GM18858 (cell line): ENCODE data around the gene SLC1A1.
"Not testable (repeated sequence)": the region's sequence is repeated elsewhere in the genome, so short reads cannot be mapped to it uniquely, and the experiment has no call there.

Experiments used
- ATAC-seq: cut with Tn5 transposase; IDR thresholded peaks from one replicate; pipeline ENCODE4 v1.9.1; 2021; ENCODE audit not compliant: unreplicated experiment

Gene SLC1A1

GRCh38 chr9:4504250-4504649 lies 14.0 kb downstream of the SLC1A1 start:
- ATAC-seq, result no peak

- ATAC-seq, result no peak
Observed at GRCh38 chr9:4506490-4506889, 16.2 kb downstream of the SLC1A1 start.

- no peak for ATAC-seq
Observed at GRCh38 chr9:4507306-4508130, 17.2 kb downstream of the SLC1A1 start.

DNA sequence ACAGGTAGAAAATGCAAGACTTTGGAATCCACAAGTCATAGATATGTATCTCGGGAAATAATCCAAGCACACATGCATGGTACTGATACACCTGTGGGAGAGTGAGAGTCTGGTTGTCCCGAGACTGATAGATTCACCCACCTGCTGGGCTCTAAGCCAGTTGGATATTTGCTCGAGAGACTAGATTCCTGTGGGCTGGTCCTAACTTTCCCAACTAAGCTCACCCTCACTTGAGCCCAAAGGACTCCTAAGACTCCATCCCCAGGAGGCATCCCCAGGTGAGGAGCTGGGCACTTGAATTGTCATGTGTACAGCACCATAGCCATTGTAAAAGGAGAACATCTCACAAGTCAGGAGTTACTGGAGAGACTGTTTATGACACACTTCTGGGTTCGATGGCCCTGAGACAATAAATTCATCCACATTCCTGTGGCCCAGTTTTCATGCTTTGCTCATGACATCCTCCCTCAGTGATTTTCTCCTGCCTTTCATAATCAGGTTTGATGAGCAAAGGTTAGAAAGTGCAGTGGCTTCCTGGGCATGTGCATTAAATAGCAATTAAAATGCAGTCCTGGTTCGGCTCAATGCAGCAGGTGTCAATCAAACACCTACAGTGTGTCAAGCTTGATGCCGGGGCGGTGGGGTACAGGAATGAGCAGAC lies 18.1 kb downstream of the SLC1A1 start:
- no peak for ATAC-seq

DNA sequence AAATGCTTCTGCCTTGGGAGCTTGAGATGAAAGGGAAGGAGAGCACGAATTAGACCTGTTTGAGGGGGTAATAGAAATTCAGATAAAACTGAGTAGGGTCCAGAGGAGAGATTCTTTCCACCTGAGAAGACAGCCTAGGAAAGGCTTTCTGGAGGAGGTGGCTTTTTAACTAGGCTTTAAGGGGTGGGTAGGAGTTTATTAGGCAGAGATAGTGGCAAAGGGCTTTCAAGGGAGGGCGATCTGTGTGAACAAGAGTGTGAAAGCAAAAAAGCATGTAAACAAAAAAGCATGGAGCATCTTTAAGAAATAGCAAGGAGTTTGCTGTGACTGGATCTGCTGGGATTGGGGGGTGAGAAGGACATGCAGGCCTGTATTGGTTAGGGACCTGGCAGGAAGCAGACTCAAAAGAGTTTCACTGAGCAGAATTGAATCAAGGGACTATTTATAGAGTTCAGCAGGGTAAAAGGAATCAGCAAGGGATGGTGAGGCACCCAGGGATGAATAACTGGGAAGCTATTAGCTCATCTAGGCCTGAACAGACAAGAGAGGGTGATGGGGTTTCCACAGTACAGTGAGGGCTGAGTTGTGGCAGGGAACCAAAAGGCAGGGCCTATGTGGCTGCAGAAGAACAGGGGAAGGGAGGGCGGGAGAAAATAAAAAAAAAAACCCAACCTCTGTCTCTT lies 18.8 kb downstream of the SLC1A1 start:
- no peak for ATAC-seq

- no peak for ATAC-seq
Observed at GRCh38 chr9:4509590-4509984, 19.3 kb downstream of the SLC1A1 start.

- no peak for ATAC-seq
Observed at GRCh38 chr9:4510546-4511322, 20.5 kb downstream of the SLC1A1 start.

DNA sequence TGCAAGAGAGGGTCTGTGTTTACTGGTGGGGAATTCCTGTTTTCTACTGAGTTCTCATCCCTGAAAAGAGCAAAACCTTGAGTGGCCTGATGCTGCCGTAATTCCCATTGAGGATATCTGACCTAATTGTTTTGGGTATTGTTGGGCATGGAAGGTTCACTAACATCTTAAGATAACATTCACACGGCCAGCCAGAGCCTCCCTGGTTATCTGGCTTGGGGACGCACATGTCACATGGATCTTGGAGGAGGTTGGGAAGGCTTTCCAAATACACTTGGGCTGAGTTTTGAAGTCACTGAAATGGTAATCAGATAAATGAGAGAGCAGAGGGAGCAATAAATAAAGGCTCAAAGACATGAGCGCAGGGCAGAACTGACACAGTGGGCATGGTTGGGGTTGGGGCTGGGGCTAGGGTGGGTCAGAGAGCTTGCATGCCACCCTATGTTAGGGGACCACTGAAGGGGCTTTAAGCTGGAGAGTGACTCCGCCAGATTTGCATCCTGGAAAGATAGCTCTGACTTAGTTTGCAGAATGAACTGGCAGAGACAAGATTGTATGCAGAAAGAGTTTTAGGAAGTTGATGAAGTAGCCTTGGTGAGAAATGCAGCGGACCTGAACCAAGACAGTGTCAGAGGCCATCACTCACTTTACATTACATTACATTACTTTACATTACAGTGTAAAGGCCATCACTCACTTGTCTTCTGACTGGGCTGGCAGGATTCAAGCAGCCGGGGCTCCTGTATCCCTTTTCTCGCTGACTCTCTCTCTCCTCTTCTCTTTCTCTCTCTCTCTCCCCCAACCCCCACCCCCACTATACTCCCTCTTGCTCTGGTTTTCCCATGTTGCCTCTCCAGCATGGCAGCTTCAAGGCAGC lies 24.2 kb downstream of the SLC1A1 start:
- peak; percentile 29 for ATAC-seq

DNA sequence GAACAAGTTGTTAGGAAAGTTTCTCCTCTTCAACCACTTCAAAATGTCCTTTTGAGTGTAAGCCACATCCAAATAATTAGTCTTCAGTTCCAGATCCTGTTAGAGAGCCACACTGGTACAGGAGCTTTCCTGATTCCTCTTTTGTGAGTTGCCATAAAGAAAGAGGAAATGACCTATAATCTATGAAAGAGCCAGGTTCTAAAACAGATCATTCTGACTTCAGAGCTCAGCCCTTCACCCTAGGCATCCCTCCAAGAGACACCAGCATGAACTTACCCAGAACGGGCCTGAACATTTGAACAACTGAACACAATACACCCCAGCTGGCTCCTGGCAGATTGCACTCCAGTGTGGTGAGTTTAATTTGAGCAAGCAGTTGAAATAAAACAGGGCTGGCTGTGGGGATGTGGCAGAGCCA lies 25.7 kb downstream of the SLC1A1 start:
- no peak for ATAC-seq

GRCh38 chr9:4517274-4517673 lies 27.0 kb downstream of the SLC1A1 start:
- no peak for ATAC-seq

GRCh38 chr9:4519604-4520003 lies 29.3 kb downstream of the SLC1A1 start:
- peak; percentile 36 for ATAC-seq

GRCh38 chr9:4520055-4520454 lies 29.8 kb downstream of the SLC1A1 start:
- ATAC-seq, result no peak

GRCh38 chr9:4530375-4530774 lies 40.1 kb downstream of the SLC1A1 start:
- peak; percentile 81 for ATAC-seq

GRCh38 chr9:4530831-4531230 lies 40.6 kb downstream of the SLC1A1 start:
- ATAC-seq, result not testable (repeated sequence)

GRCh38 chr9:4531355-4531754 lies 41.1 kb downstream of the SLC1A1 start:
- not testable (repeated sequence) for ATAC-seq

GRCh38 chr9:4533881-4534280 lies 43.6 kb downstream of the SLC1A1 start:
- not testable (repeated sequence) for ATAC-seq

DNA sequence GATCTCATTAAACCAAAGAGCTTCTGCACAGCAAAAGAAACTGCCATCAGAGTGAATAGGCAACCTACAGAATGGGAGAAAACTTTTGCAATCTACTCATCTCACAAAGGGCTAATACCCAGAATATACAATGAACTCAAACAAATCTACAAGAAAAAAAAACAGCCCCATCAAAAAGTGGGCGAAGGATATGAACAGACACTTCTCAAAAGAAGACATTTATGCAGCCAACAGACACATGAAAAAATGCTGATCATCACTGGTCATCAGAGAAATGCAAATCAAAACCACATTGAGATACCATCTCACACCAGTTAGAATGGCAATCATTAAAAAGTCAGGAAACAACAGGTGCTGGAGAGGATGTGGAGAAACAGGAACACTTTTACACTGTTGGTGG lies 45.9 kb downstream of the SLC1A1 start:
- not testable (repeated sequence) for ATAC-seq

DNA sequence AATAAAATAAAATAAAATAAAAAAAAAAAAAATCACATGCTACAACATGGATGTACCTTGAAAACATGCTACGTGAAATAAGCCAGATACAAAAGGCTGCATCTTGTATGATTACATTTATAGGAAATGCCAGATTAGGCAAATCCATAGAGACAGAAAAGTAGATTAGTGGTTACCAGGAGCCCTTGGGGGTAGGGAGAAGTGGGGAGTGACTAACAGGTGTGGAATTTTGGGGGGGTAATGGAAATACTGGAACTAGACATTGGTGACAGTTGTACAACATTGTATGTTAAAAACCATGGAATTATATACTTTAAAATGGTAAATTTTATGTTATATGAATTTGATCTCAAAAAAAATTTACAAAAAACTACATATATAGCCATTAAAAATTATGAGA lies 47.3 kb downstream of the SLC1A1 start:
- ATAC-seq, result no peak

DNA sequence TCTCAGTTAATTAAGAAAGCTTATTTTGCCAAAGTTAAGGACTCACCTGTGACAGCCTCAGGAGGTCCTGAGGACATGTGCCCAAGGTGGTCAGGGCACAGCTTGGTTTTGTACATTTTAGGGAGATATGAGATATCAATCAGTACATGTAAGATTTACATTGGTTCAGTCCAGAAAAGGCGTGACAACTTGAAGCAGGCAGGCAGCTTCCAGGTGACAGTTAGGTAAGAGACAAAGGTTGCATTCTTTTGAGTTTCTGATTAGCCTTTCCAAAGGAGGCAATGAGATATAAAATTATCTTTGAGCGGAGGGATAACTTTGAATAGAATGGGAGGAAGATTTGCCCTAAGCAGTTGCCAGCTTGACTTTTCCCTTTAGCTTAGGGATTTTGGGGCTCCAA lies 47.8 kb downstream of the SLC1A1 start:
- ATAC-seq, result no peak

GRCh38 chr9:4538621-4539020 lies 48.4 kb downstream of the SLC1A1 start:
- no peak for ATAC-seq
